ENCODE data around the gene TMEM107. TPM values are rescaled to one million over a fixed set of nuclear protein-coding genes. Genes with fewer than 3 reads are reported as not detected.
A peak's percentile ranks its signal among the peaks of the same experiment; 100 is the strongest.

TMEM107 gene
- total RNA-seq, 1 donor from 2014 or later, result 1.6 TPM

- Histone ChIP-seq H3K27me3 (no peaks in the 10 kb centered on the region), H3K36me3 (peaks cover 69 to 71% of the 10 kb centered on the region in 2 donors), H3K27ac (peak overlapping the region; percentile 99), H3K4me1 (peaks cover 15 to 43% of the 10 kb centered on the region in 2 donors), H3K9me3 (no peaks in the 10 kb centered on the region), H3K4me3 (peak overlapping the region; percentile 80 to 90)
- DNase-seq (ENCODE audit: low spot score in 2 of 2), result peak in 1 of 2 donors; percentile 67
- no peak for TF ChIP-seq CTCF (IDR thresholded peaks at IDR 0.05)
- intact Hi-C loops (cut with DNase I), result no loop called here
Measured at GRCh38 chr17:8149419-8150193, 26.6 kb downstream of the TMEM107 start.

GRCh38 chr17:8148560-8148959, 27.6 kb downstream of the TMEM107 start:
- intact Hi-C loops (cut with DNase I), result no loop called here
- DNase-seq (ENCODE audit: low spot score in 2 of 2), result no peak
- H3K4me3 ChIP-seq, result no peak overlapping the region
- no peaks in the 10 kb centered on the region for H3K27me3 ChIP-seq
- H3K36me3 ChIP-seq, result peaks cover 80 to 82% of the 10 kb centered on the region in 2 donors
- no peak for TF ChIP-seq CTCF (IDR thresholded peaks at IDR 0.05)
- H3K4me1 ChIP-seq, result peaks cover 15 to 40% of the 10 kb centered on the region in 2 donors
- H3K27ac ChIP-seq, result peak overlapping the region; percentile 99
- H3K9me3 ChIP-seq, result no peaks in the 10 kb centered on the region

DNA sequence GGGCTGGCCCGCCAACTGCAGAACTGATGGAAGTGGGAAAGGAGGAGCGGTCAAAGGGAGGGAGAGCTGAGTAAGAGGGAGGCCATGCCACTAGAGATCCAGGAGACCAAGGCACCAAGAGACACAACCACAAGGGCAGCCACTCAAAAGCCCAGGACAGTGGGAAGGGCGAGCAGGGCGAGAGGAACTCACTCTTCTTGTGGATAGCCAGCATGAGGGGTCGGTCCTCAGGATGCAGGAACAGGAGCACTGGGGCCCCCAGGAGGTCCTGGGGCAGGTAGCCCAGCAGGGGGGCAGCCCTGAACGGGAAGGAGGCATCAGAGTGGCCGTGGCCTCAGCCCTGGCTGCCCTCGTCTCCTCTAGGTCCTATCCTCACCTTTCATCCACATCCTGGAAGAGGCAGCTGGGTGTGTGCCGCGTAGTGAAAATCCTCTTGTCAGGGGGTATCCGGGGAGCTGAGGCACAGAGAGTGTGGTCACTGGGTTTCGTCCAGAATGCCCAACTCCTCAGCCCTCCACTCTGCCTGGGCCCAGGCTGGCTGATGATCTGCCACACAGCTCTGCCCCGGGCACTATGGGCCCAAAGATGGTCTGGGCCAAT, 28.3 kb downstream of the TMEM107 start:
- no peak overlapping the region for H3K4me3 ChIP-seq
- H3K4me1 ChIP-seq, result peaks cover 12 to 33% of the 10 kb centered on the region in 2 donors
- intact Hi-C loops (cut with DNase I), result no loop called here
- no peaks in the 10 kb centered on the region for H3K9me3 ChIP-seq
- H3K36me3 ChIP-seq, result peaks cover 82 to 83% of the 10 kb centered on the region in 2 donors
- peak in 1 of 2 donors; percentile 61 for DNase-seq (ENCODE audit: low spot score in 2 of 2)
- H3K27ac ChIP-seq, result peak overlapping the region; percentile 99
- TF ChIP-seq CTCF (IDR thresholded peaks at IDR 0.05), result no peak
- no peaks in the 10 kb centered on the region for H3K27me3 ChIP-seq

DNA sequence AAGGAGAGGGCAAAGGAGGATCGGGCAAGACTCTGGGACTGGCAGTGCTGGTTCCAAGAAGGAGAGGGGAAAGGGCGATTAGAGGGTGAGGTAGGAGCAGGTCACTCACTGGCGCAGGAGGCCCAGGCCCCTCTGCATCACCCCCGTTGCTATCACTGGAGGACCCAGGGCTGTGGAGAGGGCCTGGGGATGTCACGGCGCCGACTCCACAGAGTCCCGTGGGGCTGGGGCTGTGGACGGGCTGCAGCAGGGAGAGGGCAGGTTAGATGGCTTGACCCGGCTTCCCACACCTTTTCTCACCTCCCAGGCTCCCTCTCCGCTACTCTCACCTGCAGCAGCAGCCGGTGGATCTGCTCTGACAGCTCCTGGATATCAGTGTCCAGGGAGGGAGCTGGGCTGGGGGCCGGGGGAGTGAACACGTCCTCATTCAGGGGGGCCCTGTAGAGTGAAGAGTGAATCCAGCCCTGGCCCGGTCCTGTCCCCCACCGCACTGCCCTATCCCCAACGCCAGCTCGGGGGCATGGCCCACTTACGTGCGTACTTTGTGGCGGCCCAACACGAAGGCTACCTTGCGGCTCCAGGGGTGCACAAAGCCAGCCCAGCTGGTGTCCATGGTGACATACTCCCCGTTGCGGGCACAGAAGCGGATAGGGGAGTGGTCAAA, 28.9 kb downstream of the TMEM107 start:
- TF ChIP-seq CTCF (IDR thresholded peaks at IDR 0.05), result no peak
- Histone ChIP-seq H3K27ac (peak overlapping the region; percentile 99), H3K4me1 (peaks cover 8 to 28% of the 10 kb centered on the region in 2 donors), H3K36me3 (peaks cover 86 to 87% of the 10 kb centered on the region in 2 donors), H3K27me3 (no peaks in the 10 kb centered on the region), H3K9me3 (no peaks in the 10 kb centered on the region), H3K4me3 (no peak overlapping the region)
- intact Hi-C loops (cut with DNase I), result no loop called here
- DNase-seq (ENCODE audit: low spot score in 2 of 2), result peak in 1 of 2 donors; percentile 66

GRCh38 chr17:8146381-8147140, 29.6 kb downstream of the TMEM107 start:
- Histone ChIP-seq H3K4me1 (peaks cover 8 to 28% of the 10 kb centered on the region in 2 donors), H3K27me3 (no peaks in the 10 kb centered on the region), H3K36me3 (peaks cover 93 to 94% of the 10 kb centered on the region in 2 donors), H3K27ac (peak overlapping the region; percentile 99), H3K9me3 (no peaks in the 10 kb centered on the region), H3K4me3 (no peak overlapping the region)
- TF ChIP-seq CTCF (IDR thresholded peaks at IDR 0.05), result no peak
- intact Hi-C loops (cut with DNase I), result no loop called here
- DNase-seq (ENCODE audit: low spot score in 2 of 2), result peak in 1 of 2 donors; percentile 62

Measured in ascending aorta (tissue), 2 donors.